Chondrocyte (in vitro differentiated cells): ENCODE data around the gene CUBN. TPM values are rescaled to one million over a fixed set of nuclear protein-coding genes. Genes with fewer than 3 reads are reported as not detected.

ENCODE experiments used
- DNase-seq: peaks from one replicate; pipeline ENCODE4 v3.0.0; 2021; ENCODE audit warnings: mixed read lengths, low spot score
- H3K27ac Mint-ChIP-seq: one replicate; pipeline ENCODE4 v1.8.0; 2021; ENCODE audit warnings: mild to moderate bottlenecking, moderate library complexity, mixed read lengths; ENCODE audit not compliant: unreplicated experiment
- H3K27me3 Mint-ChIP-seq: 2 replicates; pipeline ENCODE4 v1.8.0; 2021; ENCODE audit warnings: low read depth, mixed read lengths
- H3K36me3 Mint-ChIP-seq: 2 replicates; pipeline ENCODE4 v1.8.0; 2021; ENCODE audit warnings: low read depth, mixed read lengths
- H3K4me1 Mint-ChIP-seq: 2 replicates; pipeline ENCODE4 v1.8.0; 2021; ENCODE audit warnings: low read depth, mild to moderate bottlenecking, mixed read lengths
- H3K4me3 Mint-ChIP-seq: one replicate; pipeline ENCODE4 v1.8.0; 2021; ENCODE audit warnings: mild to moderate bottlenecking, moderate library complexity, mixed read lengths; ENCODE audit not compliant: unreplicated experiment
- H3K9me3 Mint-ChIP-seq: 2 replicates; pipeline ENCODE4 v1.8.0; 2021; ENCODE audit warnings: low read depth, mixed read lengths
- CTCF ChIP-seq: fragments of 200-600 bp; sonication (generic); IDR thresholded peaks from 2 replicates; pipeline ENCODE4 v1.5.0; 2021; ENCODE audit warnings: antibody characterized with exemption, mild to moderate bottlenecking, moderate library complexity
- total RNA-seq: library from RNA; stranded (reverse); gene quantifications from 3 replicates; pipeline ENCODE4 v1.2.1, GENCODE V29; 2021

Gene CUBN
- total RNA-seq, 1 donor from 2014 or later: 1.0 TPM

GRCh38 chr10:17175551-17175950 lies 45.9 kb upstream of the CUBN start:
- TF ChIP-seq CTCF: no peak
- no peaks in the 10 kb centered on the region for H3K9me3 Mint-ChIP-seq
- H3K4me1 Mint-ChIP-seq: peaks cover 27% of the 10 kb centered on the region
- H3K4me3 Mint-ChIP-seq: no peak overlapping the region
- DNase-seq: no peak
- H3K27me3 Mint-ChIP-seq: no peaks in the 10 kb centered on the region
- peak overlapping the region; percentile 75 for H3K27ac Mint-ChIP-seq
- peaks cover 2% of the 10 kb centered on the region for H3K36me3 Mint-ChIP-seq

GRCh38 chr10:17174626-17175025 lies 45.0 kb upstream of the CUBN start:
- Mint-ChIP-seq H3K4me1 (peaks cover 25% of the 10 kb centered on the region), H3K27me3 (no peaks in the 10 kb centered on the region), H3K36me3 (peaks cover 2% of the 10 kb centered on the region), H3K27ac (no peak overlapping the region), H3K4me3 (no peak overlapping the region), H3K9me3 (no peaks in the 10 kb centered on the region)
- no peak for DNase-seq
- TF ChIP-seq CTCF: no peak

- DNase-seq: no peak
- no peak for TF ChIP-seq CTCF
- Mint-ChIP-seq H3K27me3 (no peaks in the 10 kb centered on the region), H3K36me3 (peaks cover 2% of the 10 kb centered on the region), H3K9me3 (no peaks in the 10 kb centered on the region), H3K27ac (no peak overlapping the region), H3K4me3 (no peak overlapping the region), H3K4me1 (peaks cover 16% of the 10 kb centered on the region)
Measured at GRCh38 chr10:17171141-17171641, 41.6 kb upstream of the CUBN start.

GRCh38 chr10:17169803-17170202 lies 40.2 kb upstream of the CUBN start:
- Mint-ChIP-seq H3K4me3 (no peak overlapping the region), H3K4me1 (peaks cover 6% of the 10 kb centered on the region), H3K36me3 (peaks cover 2% of the 10 kb centered on the region), H3K9me3 (peaks cover under 1% of the 10 kb centered on the region), H3K27ac (no peak overlapping the region), H3K27me3 (no peaks in the 10 kb centered on the region)
- no peak for DNase-seq
- no peak for TF ChIP-seq CTCF

GRCh38 chr10:17166699-17167098 lies 37.1 kb upstream of the CUBN start:
- no peak overlapping the region for H3K4me3 Mint-ChIP-seq
- DNase-seq: no peak
- H3K27me3 Mint-ChIP-seq: no peaks in the 10 kb centered on the region
- H3K36me3 Mint-ChIP-seq: peaks cover 6% of the 10 kb centered on the region
- no peak for TF ChIP-seq CTCF
- peaks cover 6% of the 10 kb centered on the region for H3K4me1 Mint-ChIP-seq
- peaks cover 4% of the 10 kb centered on the region for H3K9me3 Mint-ChIP-seq
- no peak overlapping the region for H3K27ac Mint-ChIP-seq
